Mononuclear cell (primary cell): ENCODE results near the gene SEMA3E. TPM values are rescaled to one million over a fixed set of nuclear protein-coding genes. Genes with fewer than 3 reads are reported as not detected.
"Not testable (repeated sequence)": the region's sequence is repeated elsewhere in the genome, so short reads cannot be mapped to it uniquely, and the experiment has no call there.

Source experiments
- H3K27me3 ChIP-seq: 2 replicates; pipeline ENCODE4 v1.6.0; 2011; ENCODE audit warnings: low read length, control low read depth; ENCODE audit not compliant: insufficient read depth
- H3K4me1 ChIP-seq: 2 replicates; pipeline ENCODE4 v1.5.1; 2011; ENCODE audit warnings: mild to moderate bottlenecking, low read length, control low read depth; ENCODE audit not compliant: insufficient read depth
- H3K4me3 ChIP-seq: 2 replicates; pipeline ENCODE4 v1.5.1; 2011; ENCODE audit warnings: mild to moderate bottlenecking, low read length, moderate library complexity
- H3K9me3 ChIP-seq: 2 replicates; pipeline ENCODE4 v1.5.1; 2011; ENCODE audit warnings: low read depth, mild to moderate bottlenecking, control low read depth, low read length
- total RNA-seq: library from RNA; depleted of rRNA; stranded (reverse); fragments of >200 nt; gene quantifications from one replicate; pipeline ENCODE4 v1.2.3, GENCODE V29; 2012

SEMA3E gene
- total RNA-seq, 1 donor, result not detected

DNA sequence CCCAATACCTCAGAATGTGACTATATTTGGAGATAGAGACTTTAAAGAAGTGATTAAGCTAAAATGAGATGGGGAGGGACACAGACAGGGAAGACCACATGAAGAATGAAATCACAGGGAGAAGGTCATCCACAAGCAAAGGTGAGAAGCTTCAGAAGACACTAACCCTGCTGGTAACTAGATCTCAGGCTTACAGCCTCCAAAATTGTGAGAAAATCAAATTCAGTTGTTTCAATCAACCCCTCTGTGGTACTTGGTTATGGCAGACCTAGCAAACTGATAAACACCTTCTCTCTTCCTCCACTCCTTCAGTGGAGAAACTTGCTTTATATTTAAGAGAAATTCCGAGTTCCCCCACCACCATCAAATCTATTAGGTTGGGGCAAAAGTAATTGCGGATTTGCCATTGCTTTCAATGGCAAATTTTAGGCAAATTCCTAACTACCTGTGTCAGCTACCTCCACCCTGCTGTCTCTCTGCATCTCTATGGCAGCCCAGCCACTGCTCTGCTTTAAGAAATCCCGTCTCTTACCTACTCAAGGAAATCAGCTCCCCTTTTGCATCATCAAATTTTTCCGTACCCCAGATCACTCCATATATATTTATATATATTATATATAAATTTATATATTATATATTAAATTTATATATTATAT is 38.2 kb downstream of the SEMA3E start:
- Histone ChIP-seq H3K9me3 (no peaks in the 10 kb centered on the region), H3K27me3 (no peaks in the 10 kb centered on the region), H3K4me3 (no peak overlapping the region), H3K4me1 (no peaks in the 10 kb centered on the region)

DNA sequence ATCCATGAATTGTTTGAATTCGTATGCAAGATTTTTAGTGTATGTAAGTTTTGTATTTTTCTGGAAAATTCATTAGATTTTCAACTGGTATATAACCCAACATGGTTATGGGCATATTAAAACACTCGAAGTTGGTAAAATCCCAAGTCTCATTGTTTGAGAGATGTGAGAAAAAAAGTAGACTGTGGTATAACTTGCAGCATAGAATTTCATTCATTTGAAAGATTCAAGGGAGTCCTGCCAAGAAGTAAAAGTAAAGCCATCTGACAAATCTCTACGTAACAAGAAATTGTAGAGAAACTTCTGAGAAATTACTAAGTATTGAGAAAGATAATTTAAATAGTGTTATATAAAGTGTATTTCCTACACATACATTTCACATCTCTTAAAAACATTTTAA is 40.2 kb downstream of the SEMA3E start:
- no peaks in the 10 kb centered on the region for H3K4me1 ChIP-seq
- no peaks in the 10 kb centered on the region for H3K27me3 ChIP-seq
- H3K9me3 ChIP-seq, result no peaks in the 10 kb centered on the region
- H3K4me3 ChIP-seq, result no peak overlapping the region

DNA sequence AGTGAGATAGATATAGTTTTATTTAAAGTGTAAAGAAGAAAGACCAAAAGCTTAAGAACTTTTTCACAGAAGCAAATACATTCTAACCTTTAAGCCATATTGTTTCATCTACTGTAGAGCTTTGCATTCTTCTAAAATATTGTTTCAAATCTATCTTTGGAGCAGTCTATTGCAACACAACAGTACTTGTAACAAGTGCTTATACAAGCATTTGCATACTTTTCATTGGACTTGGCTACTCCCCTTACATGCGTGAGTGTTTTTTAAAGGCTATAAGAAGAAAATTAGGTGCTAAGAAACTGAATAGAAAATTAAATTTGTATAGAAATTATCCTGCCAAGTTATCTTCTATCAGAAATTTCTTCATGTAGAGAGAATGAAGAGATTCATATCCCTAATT is 45.3 kb downstream of the SEMA3E start:
- Histone ChIP-seq H3K27me3 (no peaks in the 10 kb centered on the region), H3K4me1 (no peaks in the 10 kb centered on the region), H3K9me3 (no peaks in the 10 kb centered on the region)

DNA sequence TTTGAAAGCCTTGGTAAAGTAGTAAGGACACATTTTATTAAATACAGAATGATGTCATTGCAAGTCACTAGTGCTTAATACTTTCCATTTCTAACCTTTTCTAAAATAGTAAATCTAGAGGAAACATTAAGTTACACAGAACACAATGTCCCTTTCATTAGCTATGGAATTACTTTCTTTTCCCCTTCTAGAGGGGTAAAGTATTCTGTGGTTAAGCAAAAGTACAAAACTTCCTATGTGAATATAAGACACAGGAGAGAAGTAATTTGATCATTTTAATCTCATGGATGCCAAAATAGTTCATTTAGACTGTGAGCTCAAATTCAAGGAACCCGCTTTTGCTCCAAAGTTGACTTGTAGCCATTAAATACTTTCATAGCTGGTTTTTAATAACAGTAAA is 49.8 kb downstream of the SEMA3E start:
- no peak overlapping the region for H3K4me3 ChIP-seq
- H3K4me1 ChIP-seq, result no peaks in the 10 kb centered on the region
- no peaks in the 10 kb centered on the region for H3K9me3 ChIP-seq
- H3K27me3 ChIP-seq, result no peaks in the 10 kb centered on the region

More for the DNA sequence above, 45.3 kb downstream of the SEMA3E start:
- no peak overlapping the region for H3K4me3 ChIP-seq

DNA sequence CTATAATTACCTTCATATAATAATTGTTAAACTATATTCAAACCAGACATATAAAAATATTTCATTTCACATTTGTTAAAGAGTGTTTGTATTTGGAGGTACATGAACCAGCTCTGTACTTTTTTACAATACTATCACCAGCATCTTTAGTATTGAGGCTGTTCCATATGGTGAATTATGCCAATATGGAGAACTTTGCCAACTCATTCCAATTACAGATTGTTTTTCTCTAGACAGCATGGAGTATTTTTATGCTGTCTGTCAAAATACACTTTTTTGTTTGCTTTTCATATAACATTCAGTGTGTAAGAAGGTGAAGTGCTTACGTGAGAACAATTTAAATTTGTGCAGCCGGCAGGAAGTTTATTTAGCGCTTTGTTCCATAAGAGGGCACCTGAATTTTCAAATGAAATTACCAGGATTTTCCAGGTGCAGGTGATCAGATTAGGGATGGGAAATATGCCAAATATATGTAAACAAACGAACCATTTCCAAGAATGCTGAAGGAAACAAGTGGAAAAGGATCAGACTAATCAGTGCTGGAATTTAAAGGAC is 54.9 kb downstream of the SEMA3E start:
- Histone ChIP-seq H3K27me3 (no peaks in the 10 kb centered on the region), H3K4me1 (no peaks in the 10 kb centered on the region), H3K4me3 (no peak overlapping the region), H3K9me3 (no peaks in the 10 kb centered on the region)

DNA sequence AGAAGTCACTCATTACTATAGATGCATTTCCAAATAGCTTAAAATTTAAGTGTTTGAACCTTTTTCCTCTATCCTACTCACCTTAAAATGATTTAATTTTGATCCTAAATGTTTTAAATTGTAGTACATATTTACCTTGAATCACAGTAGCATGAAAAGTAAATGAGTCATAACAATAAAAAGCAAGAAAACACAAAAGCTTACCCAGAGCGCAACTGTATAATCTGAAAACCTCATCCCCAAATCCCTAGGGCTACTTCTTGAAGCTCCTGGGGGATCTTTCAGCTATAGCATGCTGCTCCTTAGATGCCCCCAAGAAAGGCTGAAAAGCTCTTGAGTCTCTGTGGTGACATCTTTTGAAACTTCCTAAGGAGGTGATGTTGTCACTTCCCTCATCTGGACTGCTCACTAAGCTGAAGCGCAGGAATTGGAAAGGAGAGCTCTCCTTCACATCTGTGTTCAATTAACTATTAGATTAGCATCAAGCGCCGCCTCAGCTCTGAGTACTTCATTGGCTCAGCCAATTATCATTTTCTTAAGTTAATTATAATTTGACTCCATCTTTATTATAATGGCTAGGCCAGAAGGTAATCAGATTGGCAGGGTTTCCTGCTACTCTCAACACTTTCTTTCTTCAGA is 60.2 kb downstream of the SEMA3E start:
- no peaks in the 10 kb centered on the region for H3K9me3 ChIP-seq
- no peak overlapping the region for H3K4me3 ChIP-seq
- H3K27me3 ChIP-seq, result no peaks in the 10 kb centered on the region
- no peaks in the 10 kb centered on the region for H3K4me1 ChIP-seq

DNA sequence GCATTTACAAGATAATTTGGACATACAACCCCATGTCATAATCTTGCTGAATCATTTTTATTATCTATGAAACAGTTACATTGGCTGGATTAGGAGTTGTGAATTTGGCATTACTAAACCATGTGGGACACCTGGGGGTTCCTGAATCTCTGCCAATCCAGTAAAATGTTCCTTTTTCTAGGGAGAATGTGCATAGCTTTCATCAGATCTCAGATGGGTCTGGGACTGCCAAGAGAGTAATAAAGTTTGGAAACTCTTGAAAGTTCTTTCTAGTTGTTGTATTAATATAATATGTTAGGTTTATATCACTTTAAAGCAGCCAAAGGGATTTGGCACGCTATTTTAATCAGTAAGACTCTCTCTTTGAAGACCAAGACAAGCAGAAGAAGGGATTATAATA is 62.7 kb downstream of the SEMA3E start:
- Histone ChIP-seq H3K27me3 (no peaks in the 10 kb centered on the region), H3K4me3 (no peak overlapping the region), H3K4me1 (no peaks in the 10 kb centered on the region), H3K9me3 (no peaks in the 10 kb centered on the region)

DNA sequence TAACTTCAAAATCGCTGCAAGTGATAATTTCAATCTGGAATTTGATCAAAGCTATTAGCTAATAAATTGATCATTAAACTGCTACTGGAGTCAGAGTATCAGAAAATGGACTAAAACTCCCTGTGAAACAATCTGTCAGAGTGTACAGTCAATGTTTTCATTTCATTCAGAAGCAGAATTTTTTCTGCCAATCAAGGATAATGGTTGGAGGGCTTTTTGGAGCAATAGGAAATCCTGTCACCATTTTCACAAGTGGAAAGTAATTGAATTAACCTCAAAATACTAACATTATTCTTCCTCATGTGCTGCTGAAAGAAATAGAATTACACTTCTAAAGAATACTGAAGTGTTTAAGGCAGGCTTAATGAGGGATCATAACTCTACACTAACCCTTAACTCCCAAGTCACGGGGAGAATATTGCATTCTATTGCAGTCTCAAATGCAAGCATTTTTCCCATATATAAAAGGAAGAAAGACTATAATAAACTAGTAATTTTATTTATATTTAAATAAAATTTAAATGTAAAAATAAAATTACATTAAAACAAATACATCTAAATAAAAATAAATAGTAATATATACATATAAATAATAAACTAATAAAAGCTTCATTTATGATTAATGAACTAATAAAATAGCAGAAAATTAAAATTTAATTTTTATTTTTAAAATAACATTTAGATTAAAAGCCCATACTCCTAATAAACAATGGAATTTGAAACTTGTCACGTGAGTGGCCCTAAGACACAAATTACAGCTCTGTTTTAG is 67.1 kb downstream of the SEMA3E start:
- Histone ChIP-seq H3K4me1 (no peaks in the 10 kb centered on the region), H3K4me3 (no peak overlapping the region), H3K9me3 (no peaks in the 10 kb centered on the region)

DNA sequence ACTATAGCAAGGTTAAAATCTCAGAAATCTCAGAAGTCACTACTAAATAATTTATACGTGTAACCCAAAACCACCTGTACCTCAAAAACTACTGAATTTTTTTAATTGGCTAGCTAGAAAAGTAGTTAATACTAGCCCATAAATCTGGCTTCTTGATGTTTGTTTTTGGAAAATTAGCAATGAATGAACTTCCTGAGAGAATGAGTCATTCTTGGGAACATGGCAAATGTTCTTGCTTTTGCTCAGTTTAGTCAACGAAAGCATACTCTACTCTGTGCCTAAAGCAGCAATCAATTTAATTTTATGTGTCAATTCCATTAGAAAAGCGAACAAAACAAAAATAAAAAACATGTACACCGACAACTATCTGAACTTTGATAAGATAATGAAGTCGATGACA is 69.2 kb downstream of the SEMA3E start:
- no peaks in the 10 kb centered on the region for H3K9me3 ChIP-seq
- H3K27me3 ChIP-seq, result no peaks in the 10 kb centered on the region
- no peaks in the 10 kb centered on the region for H3K4me1 ChIP-seq
- no peak overlapping the region for H3K4me3 ChIP-seq

More for the DNA sequence above, 67.1 kb downstream of the SEMA3E start:
- no peaks in the 10 kb centered on the region for H3K27me3 ChIP-seq

DNA sequence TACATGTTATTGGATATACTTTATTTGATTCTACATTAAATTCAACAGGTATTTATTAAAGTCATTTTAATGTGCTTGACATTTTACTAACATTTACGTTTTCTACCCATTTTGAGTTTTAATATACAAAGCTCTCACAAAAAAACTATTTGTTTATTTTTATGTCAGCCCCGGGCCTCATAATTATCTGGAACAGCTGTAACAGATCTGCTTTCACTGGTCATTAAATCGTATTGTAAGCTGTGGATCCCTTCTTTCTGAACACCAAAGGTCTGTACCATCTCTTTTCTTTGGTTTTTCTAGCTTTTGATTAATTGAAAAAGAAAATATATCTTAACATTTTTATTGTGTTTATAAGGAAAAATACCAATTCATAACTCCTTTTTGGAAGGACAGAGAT is 73.5 kb downstream of the SEMA3E start:
- H3K9me3 ChIP-seq, result no peaks in the 10 kb centered on the region
- H3K4me1 ChIP-seq, result no peaks in the 10 kb centered on the region
- no peak overlapping the region for H3K4me3 ChIP-seq
- no peaks in the 10 kb centered on the region for H3K27me3 ChIP-seq

DNA sequence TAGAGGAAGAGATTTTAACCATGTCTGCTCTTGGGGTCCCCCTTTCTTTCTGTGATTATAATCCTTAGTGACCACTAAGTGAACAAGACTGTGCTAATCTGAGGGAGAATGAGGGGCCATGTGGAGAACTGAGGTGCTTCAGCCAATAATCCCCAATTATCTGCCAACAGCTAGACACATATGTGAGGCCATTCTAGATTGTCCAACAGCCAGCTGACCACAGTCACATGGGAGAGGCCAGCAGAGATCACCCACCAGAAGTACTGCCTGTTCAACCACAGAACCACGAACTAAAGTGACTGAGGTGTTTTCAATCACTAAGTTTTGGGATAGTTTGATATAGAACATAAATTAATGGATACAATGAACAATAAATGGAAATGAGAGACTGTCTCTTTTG is 74.3 kb downstream of the SEMA3E start:
- Histone ChIP-seq H3K4me1 (no peaks in the 10 kb centered on the region), H3K4me3 (no peak overlapping the region), H3K27me3 (no peaks in the 10 kb centered on the region), H3K9me3 (no peaks in the 10 kb centered on the region)

DNA sequence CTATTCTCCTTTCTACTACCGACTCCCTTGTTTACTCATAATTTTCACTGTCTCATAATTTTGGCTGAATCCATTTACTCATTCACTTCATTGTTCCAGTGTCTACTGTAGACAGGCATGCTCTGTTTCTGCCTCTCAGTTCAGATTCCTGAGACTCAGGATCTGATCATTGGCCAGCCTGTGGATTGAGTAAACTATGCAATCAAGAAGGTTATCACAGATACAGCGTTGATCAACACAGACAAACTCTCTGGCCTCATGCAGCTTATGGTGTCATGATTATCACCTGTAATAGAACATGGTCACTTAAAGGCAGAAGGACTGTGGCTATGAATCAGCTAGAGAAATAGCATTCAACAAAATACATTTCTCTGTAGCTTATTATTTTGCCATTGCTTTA is 86.0 kb downstream of the SEMA3E start:
- H3K9me3 ChIP-seq, result peaks cover 8% of the 10 kb centered on the region
- no peaks in the 10 kb centered on the region for H3K4me1 ChIP-seq
- H3K4me3 ChIP-seq, result no peak overlapping the region
- H3K27me3 ChIP-seq, result no peaks in the 10 kb centered on the region

DNA sequence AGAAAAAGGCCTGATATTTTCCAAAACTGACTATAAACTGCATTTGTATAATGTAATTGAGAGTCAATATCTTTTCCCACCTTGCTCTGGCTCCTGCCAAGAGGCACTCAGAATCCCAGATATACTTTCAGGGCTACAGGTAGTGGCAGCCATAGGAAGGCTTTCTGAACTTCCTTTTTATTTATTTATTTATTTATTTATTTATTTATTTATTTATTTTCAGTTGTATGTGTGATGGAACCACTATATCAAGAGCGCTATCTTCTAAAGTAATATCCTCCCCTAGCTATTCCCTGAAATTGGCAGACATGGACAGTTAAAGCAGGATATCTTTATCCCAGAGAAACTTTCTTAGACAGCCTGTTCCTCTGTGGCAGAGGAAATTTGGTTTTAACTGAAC is 86.7 kb downstream of the SEMA3E start:
- Histone ChIP-seq H3K4me1 (no peaks in the 10 kb centered on the region), H3K9me3 (peaks cover 6% of the 10 kb centered on the region), H3K4me3 (no peak overlapping the region), H3K27me3 (no peaks in the 10 kb centered on the region)

DNA sequence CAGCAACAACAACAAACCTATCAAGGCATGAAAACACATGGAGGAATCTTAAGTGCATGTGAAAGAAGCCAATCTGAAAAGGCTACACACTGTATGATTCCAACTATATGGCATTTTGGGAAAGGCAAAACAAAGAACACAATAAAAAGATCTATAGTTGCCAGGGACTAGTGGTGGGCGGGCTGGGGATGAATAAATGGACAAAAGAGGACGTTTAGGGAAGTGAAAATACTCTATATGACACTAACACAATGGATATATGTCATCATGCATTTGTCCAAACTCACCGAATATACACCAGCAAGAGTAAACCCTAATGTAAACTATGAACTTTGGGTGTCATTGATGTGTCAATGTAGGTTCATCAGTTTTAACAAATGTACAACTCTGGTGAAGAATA is 89.1 kb downstream of the SEMA3E start:
- H3K9me3 ChIP-seq, result no peaks in the 10 kb centered on the region
- no peak overlapping the region for H3K4me3 ChIP-seq
- H3K4me1 ChIP-seq, result no peaks in the 10 kb centered on the region
- no peaks in the 10 kb centered on the region for H3K27me3 ChIP-seq

DNA sequence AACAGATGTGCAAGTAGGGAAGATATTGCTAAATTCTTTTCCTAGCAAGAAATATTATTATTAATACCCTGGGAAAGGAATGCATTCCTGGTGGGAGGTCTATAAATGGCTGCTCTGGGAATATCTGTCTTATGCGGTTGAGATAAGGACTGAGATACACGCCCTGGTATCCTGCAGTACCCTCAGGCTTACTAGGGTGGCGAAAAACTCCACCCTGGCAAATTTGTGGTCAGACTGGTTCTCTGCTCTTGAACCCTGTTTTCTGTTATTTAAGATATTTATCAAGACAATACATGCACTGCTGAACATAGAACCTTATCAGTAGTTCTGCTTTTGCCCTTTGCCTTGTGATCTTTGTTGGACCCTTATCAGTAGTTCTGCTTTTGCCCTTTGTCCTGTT is 96.4 kb downstream of the SEMA3E start:
- H3K4me3 ChIP-seq, H3K9me3 ChIP-seq: not testable (repeated sequence)

More for the DNA sequence above, 96.4 kb downstream of the SEMA3E start:
- H3K27me3 ChIP-seq, H3K4me1 ChIP-seq: not testable (repeated sequence)
